Umbilical cord (tissue), 2 donors: Measurements from ENCODE around the gene HIVEP1. TPM values are rescaled to one million over a fixed set of nuclear protein-coding genes. Genes with fewer than 3 reads are reported as not detected.

ENCODE experiments used
- DNase-seq: peaks from one replicate; pipeline ENCODE4 v3.0.0-alpha.2; 2015; ENCODE audit warnings: low spot score
- total RNA-seq: library from RNA; depleted of rRNA; stranded (reverse); fragments of >200 nt; gene quantifications from one replicate; pipeline ENCODE4 v1.2.3, GENCODE V29; 2014; ENCODE audit warnings: low replicate concordance; ENCODE audit not compliant: insufficient read depth

HIVEP1 gene
- total RNA-seq, 1 donor from 2014 or later: 36.4 TPM

DNA sequence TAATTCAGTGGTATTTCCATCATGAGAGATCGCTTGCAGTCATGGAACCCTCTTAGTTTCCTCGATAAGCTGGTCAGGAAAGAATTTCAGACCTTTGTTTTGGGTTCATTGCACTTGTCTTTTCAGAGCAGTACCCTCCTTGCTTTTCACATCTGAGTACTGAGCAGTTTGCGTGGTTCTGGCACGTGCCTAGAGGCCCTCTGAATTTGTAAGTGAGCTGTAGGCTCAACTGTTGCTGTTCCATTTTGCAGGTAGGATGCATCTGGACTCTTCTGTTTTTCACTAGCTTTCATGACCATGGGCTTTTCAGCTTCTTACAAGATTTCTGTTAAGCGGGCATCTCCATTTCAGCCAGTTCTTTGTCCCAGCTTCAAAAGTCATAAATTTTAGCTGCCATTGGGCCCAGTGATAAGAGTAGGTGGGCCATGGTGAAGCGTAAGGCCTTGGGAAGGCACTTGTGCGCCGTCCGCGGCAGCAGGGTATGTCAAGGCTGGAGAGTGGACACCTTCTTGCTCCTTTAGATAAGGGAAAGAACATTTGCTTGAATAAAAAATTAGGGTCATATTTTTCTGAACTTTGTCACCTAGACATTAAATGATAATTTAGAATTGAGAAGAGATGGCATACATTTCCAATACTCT is 35.8 kb downstream of the HIVEP1 start:
- DNase-seq: no peak

DNA sequence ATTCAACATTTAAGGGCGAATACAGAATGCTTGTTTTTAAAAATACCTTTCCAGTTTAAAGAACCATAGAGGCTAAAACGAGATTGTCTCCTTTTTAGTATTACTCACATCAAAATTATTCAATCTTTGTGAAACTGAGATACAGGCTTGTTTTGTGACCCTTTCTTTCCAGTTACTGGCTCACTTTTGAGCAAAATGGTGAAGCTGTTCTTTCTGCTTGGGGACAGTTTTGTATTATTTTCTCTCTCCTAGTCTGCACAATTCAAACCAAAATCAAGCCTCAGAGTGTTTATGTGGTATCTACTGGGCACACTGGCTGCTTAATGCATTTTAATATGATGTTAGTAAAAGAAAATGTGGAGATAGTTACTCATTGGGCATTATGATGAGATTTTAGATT is 36.5 kb downstream of the HIVEP1 start:
- DNase-seq: no peak

DNA sequence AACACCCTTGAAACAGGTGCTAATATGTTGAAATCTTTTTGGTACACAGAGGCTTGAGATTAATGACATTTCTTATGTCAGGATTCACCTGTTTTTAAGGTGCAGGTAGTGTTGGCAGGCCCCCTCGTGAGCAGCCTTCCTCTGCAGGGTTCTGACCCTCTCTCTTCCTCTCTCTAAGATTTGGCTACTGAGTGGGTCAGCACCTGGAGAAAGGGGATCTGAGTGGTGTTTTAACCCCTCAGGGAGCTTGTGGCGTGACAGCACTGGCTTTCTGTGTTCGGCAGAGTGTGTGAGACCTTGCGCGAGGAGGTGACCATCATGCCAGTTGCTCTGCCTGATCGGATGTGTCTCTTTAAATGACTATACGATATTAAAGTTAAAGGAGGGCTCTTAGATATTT is 37.1 kb downstream of the HIVEP1 start:
- no peak for DNase-seq

DNA sequence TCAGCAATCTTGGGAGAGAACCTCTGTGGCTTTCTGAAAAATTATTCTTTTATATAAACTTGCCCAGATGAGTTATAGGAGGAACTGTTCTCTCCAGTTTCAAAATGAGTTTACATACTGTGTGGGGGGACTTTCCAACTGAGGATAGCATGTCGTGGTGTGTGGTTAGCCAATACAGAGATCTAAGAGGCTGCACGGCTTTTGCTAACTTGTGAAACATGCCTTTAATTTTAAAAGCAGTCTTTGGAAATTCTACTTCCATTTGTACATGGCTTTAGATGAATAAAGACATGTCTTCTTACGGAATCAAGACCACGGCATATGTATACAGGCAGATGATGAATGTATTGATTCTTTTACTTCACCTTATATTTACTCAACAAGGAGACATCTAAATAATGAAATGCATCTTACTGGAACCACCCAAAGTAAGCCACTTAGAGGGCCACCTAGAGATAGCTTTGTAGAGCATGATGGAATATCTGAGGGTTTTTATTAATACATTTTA is 39.8 kb downstream of the HIVEP1 start:
- DNase-seq: no peak

DNA sequence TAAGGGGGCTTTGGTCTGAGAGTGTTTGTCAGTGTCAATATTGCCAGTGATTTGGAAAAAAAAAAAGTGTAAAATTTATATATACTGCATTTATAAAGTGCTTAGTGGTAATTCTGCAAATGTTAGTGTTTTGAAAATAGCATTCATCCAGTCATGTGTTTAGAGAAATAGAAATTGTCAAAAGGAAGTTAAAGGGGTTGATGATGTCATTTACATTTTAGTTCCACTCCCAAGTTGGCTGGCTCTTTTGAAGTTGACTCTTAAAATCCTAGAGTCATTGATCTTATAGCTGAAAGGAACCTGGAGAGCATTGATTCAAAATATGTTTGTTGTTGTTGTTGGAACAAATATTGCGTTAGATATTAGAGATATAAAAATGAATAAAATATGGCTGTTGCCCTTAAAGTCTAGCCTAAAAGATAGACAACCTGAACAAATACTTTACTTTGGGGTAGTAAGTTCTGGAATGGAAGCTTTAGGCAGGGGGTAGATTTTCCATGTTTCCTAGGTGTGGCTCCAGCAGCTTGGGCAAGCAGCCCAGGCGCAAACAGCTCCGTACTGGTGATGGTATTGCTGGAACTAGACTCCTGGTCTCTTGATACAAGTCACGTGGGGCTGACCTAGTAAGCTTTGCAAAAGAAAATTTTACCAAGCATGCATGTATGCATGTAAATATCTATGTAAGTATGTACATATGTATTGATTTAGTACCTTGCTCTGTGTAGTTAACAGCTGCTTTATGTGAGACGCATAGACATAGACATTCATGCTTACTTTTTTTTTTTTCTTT is 46.3 kb downstream of the HIVEP1 start:
- DNase-seq: no peak

DNA sequence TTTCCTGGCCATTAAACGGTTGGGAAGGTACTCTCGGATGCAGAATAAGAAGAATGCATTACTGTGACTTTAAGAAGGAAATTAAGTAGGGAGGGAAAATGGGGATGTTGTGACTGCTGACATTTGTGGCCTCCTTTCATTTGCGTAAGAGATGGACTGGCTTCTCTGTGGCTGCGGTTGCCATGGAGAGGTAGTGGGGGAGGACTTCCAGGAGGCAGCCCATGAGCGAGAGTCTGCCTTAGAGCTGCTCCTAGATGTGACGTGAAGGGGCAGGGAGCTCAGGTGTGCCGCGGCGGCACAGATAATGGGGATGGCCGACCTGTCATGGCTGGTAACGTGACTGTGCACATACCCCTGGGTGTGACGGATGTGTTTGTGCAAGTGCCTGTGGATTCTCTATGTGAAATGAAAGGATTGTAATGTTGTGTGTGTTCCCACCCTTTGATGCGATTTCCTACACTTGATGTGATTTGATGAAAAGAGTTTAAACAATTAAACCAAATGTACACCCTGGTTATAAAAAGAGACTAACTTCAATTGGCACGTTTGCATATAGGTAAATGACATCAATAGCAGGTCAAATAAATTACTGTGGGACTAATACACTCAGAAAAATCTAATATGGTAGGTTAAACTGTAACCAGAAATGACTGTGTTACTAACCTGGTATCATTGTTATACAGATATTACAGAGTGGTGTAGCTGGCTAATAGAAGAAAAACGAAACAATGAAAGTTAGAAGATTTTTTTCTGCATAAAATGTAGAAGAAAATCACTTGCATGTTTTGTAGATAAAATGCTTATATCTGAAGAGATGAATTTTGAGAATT is 48.9 kb downstream of the HIVEP1 start:
- DNase-seq: peak; percentile 47

DNA sequence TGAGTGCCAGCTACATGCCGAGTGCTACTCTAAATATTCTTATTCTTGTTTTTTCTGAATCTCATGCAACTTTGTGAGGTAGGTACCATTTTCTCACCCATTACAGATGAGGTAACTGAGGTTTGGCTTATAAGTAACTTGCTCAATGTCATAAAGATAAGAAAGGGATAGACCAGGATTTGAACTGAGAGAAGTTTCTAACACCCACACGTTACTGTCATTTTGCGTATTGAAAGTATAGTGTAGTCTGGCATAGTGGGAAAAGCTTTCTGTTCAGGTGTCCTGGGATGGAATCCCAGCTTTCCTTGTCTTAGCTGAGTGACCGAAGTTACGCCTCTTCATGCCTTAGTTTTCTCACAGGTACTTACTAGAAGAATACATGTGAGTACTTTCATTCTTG is 50.5 kb downstream of the HIVEP1 start:
- DNase-seq: no peak

DNA sequence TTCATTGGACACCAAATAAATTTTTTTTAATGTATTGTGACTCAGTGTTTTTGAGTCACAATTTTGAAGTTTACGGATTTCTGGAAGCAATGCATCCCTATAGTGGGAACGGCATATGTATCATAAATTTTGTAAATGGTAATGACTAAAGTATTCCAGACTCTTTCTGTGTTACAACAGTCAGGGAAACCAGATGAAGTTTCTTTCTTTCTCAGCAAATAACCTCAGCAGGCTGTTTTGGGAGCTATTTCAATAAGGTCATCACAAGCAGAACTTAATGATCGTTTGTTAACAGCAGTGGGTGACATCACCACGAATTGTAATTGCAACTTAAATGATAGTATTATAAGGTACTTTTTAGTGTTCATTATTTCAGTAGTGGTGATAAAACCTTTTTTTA is 52.0 kb downstream of the HIVEP1 start:
- DNase-seq: peak; percentile 50

DNA sequence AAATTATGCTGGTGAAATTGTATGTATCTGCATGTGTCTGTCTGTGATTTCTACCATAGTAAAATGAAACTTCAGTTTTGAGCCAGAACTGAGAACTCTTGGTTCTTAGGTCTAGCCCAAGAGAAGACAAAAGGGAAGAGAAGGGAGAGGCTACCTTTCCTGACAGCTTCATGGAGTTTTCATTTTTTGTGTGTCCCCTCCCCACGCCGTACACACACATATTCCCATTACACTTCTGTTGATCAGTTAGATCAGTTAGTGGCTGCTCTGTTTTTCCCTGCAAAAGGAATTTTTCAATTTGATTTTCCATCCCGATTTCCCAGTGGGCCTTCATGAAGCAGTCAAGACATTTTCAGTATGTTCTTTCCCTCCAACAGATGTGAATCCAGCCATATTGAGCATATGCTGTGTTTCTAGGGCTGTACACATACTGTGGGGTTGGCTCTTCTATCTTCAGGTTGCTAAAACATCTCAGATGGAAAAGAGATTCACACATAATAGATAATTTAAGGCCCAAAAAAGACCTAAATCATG is 52.5 kb downstream of the HIVEP1 start:
- DNase-seq: no peak

DNA sequence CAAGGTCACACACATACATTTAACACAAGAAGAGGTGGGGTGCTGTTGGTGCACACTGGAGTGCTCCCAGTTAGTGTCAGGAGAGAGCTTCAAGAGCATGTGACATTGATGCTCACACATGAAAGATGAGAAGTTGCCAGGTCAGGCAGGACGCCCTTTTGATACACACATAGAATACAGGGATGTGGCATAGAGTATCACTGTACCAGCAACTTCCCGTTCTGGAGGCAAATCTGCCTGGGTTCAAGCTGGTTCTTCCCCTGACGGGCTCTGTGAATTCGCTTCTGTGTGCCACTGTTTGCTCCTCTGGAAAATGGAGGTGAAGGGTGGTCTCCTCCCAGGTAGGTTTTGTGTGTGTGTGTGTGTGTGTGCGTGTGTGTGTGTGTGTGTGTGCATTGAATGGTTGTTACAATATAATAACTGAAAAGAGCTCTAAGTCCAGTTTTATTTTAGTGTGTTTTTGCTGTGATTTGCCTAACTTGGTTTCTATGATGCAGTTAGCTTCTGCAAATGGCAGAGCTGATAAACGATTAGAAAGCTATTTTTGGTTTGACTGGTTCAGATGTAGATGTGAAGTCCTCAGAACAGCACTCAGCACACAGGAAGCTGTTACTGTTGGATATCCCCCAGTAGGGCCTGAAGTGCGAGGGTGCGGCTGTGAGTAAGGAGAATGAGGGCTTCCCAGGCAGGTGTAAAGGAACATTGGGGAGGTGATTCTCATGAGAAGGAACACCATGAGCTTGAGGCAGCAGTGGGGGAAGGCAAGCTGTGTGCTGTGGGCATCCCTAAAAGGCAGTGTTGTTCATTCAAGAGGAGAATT is 53.4 kb downstream of the HIVEP1 start:
- no peak for DNase-seq

DNA sequence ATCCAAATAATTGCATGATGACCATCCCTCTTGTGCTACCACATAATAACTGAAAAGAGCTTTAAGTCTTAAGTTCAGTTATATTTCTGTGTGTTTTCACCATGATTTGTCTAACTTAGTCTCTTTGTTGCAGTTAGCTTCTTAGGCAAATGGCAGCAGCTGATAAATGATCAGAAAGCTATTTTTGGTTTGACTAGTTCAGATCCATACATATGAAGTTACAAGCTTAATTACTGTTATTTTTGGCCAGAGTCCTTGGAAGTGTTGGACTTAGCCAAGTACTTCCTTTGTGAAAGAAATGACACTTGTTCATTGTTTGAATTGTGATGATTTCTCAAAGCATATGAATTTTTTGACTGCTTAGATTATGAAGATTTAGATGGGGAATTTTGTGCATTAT is 54.2 kb downstream of the HIVEP1 start:
- no peak for DNase-seq

DNA sequence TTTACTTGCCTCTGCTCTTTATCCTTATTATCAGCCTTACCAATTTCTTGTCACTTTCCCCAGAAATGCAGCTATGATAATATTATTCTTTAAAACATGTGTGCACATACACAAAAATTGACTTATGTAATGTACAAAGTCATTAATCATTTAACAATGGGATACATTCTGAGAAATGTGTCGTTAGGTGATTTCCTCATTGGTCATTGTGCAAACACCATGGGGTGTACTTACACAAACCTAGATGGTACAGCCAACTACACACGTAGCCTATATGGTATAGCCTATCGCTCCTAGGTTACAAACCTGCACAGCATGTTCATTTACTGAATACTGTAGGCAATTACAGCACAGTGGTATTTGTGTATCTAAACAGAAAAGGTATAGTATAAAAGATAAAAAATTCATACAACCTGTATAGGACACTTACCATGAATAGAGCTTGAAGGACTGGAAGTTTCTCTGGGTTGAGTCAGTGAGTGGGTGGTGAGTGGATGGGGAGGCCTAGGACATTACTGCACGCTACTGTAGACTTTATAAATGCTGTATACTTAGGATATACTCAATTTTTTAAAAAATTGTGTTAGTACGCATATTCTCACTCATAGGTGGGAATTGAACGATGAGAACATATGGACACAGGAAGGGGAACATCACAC is 56.9 kb downstream of the HIVEP1 start:
- DNase-seq: no peak

DNA sequence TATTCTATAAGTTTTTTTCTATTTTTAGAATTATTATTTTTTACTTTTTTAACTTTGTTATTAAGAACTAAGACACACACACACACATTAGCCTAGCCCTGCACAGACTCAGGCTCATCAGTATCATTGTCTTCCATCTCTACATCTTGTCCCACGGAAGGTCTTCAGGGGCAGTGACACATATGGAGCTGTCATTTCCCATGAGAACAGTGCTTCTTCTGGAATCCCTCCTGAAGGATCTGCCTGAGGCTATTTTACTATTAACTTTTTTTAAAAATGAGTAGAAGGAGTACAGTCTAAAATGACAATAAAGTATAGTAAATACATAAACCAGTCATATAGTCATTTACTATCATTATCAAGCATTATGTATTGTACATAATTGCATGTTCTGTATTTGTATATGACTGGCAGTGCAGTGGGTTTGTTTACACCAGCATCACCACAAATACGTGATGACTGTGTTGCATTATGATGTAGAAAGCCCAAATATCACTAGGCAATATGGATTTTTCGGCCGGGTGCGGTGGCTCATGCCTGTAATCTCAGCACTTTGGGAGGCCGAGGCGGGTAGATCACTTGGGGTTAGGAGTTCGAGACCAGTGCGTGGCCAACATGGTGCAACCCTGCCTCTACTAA is 57.9 kb downstream of the HIVEP1 start:
- no peak for DNase-seq

DNA sequence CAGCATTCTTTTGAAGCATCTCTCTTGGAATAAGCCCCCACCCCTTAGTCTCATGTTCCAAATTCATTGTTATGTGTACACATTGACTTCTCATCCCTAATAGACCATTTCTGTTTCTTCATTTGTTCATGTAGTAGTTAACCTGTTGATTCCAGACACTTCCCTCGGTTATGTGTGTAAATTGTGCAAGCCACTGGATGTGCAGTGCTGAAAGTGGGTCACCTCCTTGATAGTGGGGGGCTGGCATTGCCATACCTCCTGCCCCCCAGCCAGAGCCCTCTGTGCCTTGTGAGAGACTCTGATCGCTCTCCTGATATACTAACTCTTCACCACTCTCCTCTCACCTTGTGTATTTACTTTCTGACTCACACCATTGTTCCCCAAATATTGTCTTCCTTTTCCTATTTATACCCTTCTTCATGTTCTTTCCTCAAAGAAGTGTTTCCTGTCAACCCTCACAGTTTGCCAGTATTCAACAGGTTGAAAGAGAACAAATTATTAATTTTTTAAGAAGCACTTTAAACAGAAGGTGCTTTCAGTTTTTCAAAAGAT is 59.0 kb downstream of the HIVEP1 start:
- DNase-seq: no peak

DNA sequence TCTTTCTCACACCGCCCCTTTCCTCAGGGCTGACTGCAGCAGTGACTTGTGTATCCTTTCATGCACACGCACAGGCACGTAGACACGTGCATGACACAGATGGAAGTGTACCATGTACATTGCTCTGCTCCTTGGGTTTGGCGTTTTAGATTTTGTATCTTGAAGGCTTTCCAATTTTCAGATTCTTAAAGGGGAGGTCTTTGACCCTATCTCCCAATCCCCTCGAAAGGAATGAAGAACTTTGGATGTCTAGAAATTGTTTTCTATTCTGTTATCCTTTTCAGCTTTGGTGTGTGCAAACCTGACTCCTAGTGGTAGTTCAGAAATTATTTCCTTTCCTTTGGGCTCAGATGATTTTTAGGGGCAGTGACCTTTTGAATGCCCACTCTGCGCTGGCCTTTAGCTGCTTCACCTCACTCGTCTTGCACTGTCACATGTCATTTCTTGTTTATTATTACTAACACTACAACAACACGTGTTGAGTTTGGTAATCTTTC is 63.0 kb downstream of the HIVEP1 start:
- no peak for DNase-seq

DNA sequence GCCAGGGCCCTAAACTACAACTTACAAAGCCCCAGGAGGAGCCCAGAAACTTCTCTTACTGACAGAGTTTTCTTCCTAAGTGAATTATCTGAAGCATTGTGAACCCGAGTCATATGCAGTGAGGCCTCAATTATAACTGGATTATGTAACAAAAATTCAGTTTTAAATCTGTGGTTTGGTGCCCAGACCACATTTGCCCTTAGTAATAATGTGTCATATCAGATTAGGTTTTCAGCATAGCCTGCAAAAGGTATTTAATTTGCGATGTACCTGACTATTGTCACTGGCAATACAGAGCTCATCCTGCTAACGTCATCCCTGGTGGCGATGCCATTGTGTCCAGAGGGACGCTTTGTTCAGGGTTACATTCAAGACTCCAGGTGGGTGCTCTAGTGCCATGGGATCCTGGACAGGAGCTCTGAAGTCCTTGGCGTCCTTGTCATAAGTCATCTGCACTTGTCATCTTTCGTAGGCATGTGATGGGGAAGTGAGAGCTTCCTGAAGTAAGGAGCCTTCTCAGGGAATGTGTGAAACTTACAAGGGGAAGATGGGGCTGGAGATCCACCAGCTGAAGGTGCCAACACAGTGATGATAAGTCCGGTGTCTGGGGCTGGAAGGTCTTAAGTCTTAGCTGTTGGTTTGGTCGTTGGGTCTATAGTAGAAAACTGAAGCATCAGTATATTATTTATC is 65.1 kb downstream of the HIVEP1 start:
- DNase-seq: no peak

DNA sequence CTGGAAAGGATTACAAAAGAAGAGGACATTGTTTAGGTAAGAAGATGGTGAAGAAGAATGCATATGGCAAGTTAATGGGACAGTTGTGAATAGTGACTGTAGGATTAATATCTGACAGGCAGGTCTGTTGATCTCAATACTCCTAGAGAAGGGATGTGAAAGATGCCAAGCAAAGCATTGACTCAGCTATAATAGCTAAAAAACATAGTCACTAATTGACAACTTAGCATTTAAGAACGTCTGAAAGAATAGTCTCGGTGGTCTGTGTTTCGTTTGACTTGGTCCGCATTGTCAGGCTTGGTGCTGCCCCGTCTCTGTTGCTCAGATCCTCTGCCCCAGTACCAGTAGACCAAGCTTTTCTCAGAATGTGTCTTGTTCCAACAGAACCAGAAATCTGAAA is 65.9 kb downstream of the HIVEP1 start:
- no peak for DNase-seq

DNA sequence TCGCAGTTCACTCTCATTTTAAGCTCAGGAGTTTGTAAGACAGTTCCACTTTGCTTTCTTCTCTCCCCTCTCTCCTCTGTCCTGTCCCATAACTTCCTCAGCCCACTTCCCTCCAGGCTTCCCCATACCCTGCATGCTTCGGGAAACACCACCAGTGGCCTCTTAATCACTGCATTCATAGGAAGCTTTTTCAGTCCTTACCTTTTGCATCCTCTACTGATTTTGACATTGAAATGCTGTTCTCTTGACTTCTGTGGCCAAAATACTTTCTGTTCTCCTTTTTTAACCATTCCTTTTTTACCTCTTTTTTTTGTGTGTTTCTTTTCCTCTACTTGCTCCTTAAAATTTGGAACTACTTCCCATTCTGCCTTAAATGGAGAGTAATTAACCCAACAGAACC is 69.7 kb downstream of the HIVEP1 start:
- DNase-seq: no peak

DNA sequence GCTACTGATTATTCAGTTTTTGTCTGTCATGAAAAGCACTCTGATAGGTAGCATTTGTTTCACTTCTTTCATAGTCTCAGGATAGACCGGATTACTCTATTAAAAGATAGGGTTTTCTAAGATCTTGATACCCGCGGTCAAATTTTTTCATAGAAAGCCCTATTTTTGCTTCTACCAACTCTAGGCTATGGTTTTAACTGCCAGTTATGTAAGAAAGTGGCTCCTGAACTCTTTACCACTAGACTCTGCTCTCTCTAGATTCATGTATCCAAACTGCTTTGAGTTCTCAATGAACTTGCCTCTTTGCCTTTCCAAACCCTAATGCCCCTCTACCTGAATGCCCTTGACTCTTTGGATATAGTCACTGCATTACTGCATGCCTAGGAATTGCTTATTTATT is 70.3 kb downstream of the HIVEP1 start:
- DNase-seq: no peak
